Gastroesophageal sphincter (tissue), 3 donors: Measurements from ENCODE around the gene SMPD2.

Experiments
- EP300 ChIP-seq: sonication (generic); formaldehyde crosslinking; IDR thresholded peaks from one replicate; pipeline ENCODE4 v1.6.1; 2017; ENCODE audit warnings: antibody characterized with exemption, mild to moderate bottlenecking
- POLR2A ChIP-seq, 2 donors: fragments of 450-650 bp; IDR thresholded peaks; one replicate each; pipeline ENCODE4 v1.6.1; 2017; ENCODE audit warnings: antibody characterized with exemption in 2 of 2, mild to moderate bottlenecking in 2 of 2, moderate library complexity in 1 of 2
- POLR2AphosphoS5 ChIP-seq: sonication (generic); formaldehyde crosslinking; IDR thresholded peaks from one replicate; pipeline ENCODE4 v1.6.1; 2017; ENCODE audit warnings: antibody characterized with exemption
- TF ChIP-seq, protein P1 (sequence below), 4 experiments: fragments of 200-600 bp in 2 of 4; fragments of 450-650 bp in 2 of 4; sonication (generic) in 1 of 4; IDR thresholded peaks; one replicate each; pipeline ENCODE4 v1.5.1; 2017 to 2019; ENCODE audit warnings: antibody characterized with exemption in 4 of 4, mild to moderate bottlenecking in 2 of 4, moderate library complexity in 2 of 4

GRCh38 chr6:109466212-109466923, 25.8 kb downstream of the SMPD2 start:
- TF ChIP-seq, protein P1, sequence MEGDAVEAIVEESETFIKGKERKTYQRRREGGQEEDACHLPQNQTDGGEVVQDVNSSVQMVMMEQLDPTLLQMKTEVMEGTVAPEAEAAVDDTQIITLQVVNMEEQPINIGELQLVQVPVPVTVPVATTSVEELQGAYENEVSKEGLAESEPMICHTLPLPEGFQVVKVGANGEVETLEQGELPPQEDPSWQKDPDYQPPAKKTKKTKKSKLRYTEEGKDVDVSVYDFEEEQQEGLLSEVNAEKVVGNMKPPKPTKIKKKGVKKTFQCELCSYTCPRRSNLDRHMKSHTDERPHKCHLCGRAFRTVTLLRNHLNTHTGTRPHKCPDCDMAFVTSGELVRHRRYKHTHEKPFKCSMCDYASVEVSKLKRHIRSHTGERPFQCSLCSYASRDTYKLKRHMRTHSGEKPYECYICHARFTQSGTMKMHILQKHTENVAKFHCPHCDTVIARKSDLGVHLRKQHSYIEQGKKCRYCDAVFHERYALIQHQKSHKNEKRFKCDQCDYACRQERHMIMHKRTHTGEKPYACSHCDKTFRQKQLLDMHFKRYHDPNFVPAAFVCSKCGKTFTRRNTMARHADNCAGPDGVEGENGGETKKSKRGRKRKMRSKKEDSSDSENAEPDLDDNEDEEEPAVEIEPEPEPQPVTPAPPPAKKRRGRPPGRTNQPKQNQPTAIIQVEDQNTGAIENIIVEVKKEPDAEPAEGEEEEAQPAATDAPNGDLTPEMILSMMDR (IDR thresholded peaks at IDR 0.05): no peak
- TF ChIP-seq POLR2A (IDR thresholded peaks at IDR 0.05) (no peak), POLR2AphosphoS5 (no peak), EP300 (no peak)
